GM12873 (cell line): ENCODE results near the gene SUN1.

Experiments
- TF ChIP-seq, protein P1 (sequence below): IDR thresholded peaks from 2 replicates; pipeline ENCODE4 v1.5.1; 2012; ENCODE audit warnings: low read depth, mild to moderate bottlenecking, moderate library complexity, low read length, control low read depth; ENCODE audit not compliant: insufficient read depth; ENCODE audit errors: missing control alignments

Gene SUN1

DNA sequence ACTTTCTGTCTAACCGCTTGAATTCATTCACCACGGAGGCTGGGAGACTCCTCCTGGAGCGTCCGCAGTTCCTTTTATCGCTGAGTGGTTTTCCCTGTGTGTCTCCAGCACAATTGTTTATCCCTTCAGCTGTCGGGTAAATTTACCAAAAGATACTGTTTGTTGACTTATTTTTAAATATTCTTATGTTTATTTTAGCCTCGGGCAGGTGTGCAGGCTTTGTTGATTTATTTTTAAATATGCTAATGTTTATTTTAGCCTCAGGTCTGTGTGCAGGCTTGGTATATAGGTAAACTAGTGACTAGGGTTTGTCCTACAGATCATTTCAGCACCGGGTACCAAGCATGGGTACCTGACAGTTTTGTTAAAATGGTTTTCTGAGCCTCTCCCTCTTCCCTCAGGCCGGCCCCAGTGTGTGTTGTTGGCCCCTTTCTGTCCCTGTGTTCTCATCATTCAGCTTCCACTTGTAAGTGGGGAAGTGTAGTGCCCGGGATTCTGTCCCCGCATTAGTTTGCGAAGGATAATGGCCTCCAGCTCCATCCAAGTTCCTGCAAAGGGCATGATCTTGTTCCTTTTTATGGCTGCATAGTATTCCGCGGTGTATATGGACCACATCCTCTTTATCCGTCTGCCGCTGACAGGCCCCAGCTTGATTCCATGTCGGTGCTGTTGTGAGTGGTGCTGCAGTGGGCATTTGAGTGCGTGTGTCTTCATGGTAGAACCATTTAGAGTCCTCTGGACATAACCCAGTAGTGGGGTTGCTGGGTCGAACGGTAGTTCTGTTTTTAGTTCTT, 49.4 kb downstream of the SUN1 start:
- TF ChIP-seq, protein P1, sequence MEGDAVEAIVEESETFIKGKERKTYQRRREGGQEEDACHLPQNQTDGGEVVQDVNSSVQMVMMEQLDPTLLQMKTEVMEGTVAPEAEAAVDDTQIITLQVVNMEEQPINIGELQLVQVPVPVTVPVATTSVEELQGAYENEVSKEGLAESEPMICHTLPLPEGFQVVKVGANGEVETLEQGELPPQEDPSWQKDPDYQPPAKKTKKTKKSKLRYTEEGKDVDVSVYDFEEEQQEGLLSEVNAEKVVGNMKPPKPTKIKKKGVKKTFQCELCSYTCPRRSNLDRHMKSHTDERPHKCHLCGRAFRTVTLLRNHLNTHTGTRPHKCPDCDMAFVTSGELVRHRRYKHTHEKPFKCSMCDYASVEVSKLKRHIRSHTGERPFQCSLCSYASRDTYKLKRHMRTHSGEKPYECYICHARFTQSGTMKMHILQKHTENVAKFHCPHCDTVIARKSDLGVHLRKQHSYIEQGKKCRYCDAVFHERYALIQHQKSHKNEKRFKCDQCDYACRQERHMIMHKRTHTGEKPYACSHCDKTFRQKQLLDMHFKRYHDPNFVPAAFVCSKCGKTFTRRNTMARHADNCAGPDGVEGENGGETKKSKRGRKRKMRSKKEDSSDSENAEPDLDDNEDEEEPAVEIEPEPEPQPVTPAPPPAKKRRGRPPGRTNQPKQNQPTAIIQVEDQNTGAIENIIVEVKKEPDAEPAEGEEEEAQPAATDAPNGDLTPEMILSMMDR, result no peak

DNA sequence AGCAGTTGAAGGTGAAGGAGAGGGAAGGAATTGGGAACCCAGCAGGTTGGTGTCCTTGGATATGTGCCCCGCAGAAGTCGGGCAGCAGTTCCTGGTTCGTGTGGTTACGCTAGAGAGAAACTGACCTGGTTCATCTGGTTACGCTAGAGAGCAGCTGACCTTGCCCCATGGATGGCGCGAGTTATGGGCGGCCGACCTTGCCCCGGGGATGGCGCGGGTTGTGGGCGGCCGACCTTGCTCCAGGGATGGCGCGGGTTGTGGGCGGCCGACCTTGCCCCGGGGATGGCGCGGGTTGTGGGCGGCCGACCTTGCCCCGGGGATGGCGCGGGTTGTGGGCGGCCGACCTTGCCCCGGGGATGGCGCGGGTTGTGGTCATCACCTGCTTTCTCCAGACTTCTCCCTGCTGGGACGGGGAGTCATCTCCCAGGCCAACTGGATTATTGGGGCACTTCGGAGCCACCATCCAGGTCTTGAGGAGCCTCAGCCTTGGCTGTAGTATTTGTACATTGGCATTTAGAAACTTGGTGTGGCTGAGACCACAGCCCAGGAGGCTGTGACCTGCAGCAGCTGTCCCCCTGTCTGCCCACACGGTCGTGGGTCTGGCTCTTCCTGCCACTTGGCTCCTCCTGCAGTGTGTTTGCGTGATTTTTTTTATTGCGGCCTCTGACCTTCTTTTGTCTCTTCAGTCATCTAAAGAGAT, 50.2 kb downstream of the SUN1 start:
- TF ChIP-seq, protein P1, result no peak

DNA sequence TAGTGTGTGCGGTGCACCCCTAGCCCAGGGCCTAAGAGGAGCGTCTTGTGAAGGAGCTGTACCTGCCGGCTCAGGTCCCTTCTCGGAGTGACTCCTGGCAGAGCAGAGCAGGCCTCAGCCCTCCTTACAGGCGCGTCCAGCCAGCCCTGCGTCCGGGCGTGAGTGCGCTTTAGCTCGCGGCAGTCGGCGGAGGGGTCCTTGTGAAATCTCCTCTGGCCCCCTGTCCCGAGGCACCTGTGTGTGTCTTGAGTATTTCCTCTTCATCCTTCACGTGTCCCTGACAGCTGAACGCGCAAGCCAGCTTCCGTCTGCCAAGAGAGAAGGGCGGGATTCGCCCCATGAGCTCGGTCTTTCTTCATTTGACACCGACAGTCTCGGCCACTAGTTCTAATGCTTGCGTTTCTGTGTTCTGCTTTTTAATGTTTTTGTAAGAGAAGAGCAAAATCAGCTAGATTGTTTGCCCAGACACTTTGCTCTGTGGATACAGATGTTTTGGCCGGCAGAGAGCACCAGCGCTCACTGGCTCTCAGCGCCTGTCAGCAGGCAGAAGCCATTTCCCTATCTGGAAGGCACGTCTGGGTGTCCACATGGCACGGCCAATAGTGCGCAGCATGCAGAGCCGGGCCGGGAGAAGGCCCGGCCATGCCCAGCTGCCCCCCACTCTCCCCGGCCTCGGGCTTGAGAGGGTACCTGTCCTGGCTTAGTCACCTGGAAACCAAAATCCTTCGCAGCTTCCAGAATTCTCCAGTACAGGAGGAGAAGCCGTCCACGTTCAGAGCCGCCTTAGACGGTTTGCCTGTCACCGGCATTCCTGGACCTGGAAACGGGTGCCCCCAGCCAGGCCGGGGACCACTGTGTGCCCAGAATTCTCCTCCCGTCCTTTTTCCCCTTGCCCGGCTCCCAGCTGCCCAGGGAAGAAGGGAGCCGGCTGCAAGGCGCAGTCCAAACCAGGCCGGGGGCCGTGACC, 51.1 kb downstream of the SUN1 start:
- TF ChIP-seq, protein P1, result no peak

DNA sequence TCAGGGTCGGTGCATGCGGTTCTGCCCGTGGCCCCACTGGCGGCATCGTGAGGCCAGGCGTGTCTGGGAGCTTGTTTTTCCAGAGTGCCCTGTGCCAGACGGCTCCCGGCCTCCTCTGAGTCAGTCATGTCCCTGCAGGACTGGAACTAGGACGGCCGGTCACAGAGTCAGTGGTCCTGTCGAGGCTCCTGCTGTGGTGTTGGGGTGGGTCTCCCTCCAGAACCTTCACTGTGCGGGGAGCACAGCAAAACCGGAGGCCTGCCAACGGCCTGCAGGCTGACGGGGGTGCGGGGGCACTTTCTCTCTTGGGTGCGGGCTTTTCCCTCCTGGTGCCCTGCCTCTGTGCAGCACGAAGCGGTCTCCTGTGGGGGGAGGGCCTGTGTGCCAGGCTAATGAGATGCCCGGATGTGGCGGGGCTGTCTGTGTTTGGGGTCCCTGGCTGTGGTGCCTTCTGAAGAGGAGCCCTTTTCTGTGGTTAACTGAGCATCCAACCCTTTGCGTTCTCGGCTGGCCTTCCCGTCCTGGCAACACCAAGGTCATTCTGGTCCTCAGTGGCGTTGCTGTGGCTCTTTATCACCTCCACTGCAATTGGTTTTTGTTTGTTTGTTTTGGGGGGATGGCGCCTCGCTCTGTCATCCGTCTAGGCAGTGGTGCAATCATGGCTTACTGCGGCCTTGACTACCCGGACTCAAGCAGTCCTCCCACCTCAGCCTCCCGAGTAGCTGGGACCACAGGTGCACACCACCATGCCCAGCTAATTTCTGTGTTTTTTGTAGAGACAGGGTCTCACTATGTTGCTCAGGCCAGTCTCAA, 52.1 kb downstream of the SUN1 start:
- TF ChIP-seq, protein P1, result no peak

DNA sequence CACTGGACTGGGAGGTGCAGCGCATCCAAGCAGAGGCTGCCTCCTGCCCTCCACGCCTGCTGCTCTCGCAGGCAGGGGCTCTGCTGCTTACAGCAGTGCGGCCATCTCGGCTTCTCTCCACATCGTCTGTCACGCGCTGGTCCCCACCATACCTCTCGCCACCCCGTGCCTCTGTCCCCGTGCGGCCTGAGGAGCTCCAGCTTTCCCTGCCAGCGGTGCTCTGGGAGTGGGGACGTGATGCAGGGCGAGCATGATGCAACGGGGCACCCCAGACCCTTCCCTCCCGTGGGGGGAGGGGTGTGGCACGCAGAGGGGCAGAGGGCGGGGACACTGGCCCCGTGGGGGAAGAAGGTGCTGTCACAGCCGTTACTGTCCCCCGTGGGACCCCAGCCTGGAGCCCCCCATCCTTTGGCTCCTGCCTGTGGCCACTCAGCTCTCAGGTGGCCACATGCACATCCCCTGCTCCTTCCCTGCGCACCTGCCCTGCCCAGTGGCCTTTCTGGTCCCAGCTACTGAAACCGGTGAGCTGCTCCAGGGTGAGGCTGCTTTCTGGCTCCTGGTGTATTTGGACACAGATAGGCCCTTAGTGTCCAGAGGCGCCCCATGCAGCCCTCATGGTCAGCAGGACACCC, 53.1 kb downstream of the SUN1 start:
- TF ChIP-seq, protein P1, result no peak

DNA sequence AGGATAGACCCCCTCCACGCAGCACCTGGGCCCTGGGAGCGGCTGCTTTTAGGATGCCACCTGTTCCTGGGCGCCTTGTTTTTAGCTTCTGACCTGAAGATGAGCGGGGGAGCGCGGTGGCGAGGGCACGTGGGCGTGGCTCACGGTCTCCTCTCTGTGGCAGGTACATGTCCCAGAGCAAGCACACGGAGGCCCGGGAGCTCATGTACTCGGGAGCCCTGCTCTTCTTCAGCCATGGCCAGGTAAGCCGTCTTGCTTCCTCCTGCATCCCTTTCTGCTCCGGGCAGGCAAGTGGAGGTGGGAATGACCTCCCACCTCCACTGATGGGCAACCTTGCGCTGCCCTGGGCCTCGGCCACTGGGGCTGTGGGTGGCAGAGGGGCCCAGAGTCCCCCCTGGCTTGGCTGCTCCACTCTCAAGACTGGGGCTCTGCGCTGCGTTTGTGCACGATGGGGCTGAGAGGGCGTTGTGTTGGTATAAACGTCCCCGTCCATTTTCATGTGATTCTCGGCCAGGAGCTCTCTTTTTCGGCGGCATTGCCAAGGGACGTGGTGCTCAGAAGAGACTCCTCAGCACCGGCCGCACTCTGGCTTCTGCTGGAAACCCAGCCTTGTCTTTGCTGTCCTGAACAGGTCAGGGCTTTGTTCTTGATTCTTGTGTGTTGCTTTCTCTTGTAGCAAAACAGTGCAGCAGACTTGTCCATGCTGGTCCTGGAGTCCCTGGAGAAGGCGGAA, 53.8 kb downstream of the SUN1 start:
- TF ChIP-seq, protein P1, result no peak
